Neural cell (in vitro differentiated cells): ENCODE results near the gene ECI1. TPM values are rescaled to one million over a fixed set of nuclear protein-coding genes. Genes with fewer than 3 reads are reported as not detected.

Experiments
- H2AFZ ChIP-seq: fragments of 200-600, 300-800 bp; sonication (generic), shearing (Covaris generic); 2 replicates; pipeline ENCODE4 v1.6.0; 2014; ENCODE audit warnings: low read depth, mild to moderate bottlenecking, antibody characterized with exemption, low read length, moderate library complexity
- H3F3A ChIP-seq: fragments of 200-600 bp; shearing (Covaris generic); 2 replicates; pipeline ENCODE4 v1.6.1; 2016; ENCODE audit warnings: mild to moderate bottlenecking, moderate library complexity, mixed read lengths, antibody characterized with exemption, low read length; ENCODE audit not compliant: insufficient read depth, poor library complexity, severe bottlenecking
- H3K27ac ChIP-seq: fragments of 200-600, 300-800 bp; sonication (generic), shearing (Covaris generic); 2 replicates; pipeline ENCODE4 v1.5.1; 2014; ENCODE audit warnings: mild to moderate bottlenecking, low read length, moderate library complexity
- H3K27me3 ChIP-seq: fragments of 300-800, 200-600 bp; sonication (generic), shearing (Covaris generic); 2 replicates; pipeline ENCODE4 v1.6.0; 2014; ENCODE audit warnings: mild to moderate bottlenecking, low read depth, low read length, moderate library complexity; ENCODE audit not compliant: insufficient read depth
- H3K36me3 ChIP-seq: fragments of 300-800, 200-600 bp; sonication (generic), shearing (Covaris generic); 2 replicates; pipeline ENCODE4 v1.5.1; 2014; ENCODE audit warnings: mild to moderate bottlenecking, antibody characterized with exemption, low read length, moderate library complexity; ENCODE audit not compliant: insufficient read depth
- H3K4me2 ChIP-seq: fragments of 300-800, 200-600 bp; sonication (generic), shearing (Covaris generic); 2 replicates; pipeline ENCODE4 v1.6.0; 2014; ENCODE audit warnings: mild to moderate bottlenecking, low read length
- H3K4me3 ChIP-seq: fragments of 300-800, 200-600 bp; sonication (generic), shearing (Covaris generic); 2 replicates; pipeline ENCODE4 v1.5.1; 2014; ENCODE audit warnings: mild to moderate bottlenecking, low read length, moderate library complexity
- H3K79me2 ChIP-seq: fragments of 200-600 bp; shearing (Covaris generic); replicated peaks from 2 replicates; pipeline ENCODE4 v1.6.0; 2014; ENCODE audit warnings: mild to moderate bottlenecking, low read length, moderate library complexity; ENCODE audit not compliant: insufficient read depth
- H3K9ac ChIP-seq: fragments of 300-800, 200-600 bp; sonication (generic), shearing (Covaris generic); 2 replicates; pipeline ENCODE4 v1.6.1; 2016; ENCODE audit warnings: mild to moderate bottlenecking, low read length, mixed read lengths
- H3K9me2 ChIP-seq: fragments of 200-600 bp; shearing (Covaris generic); 2 replicates; pipeline ENCODE4 v1.6.1; 2016; ENCODE audit warnings: mild to moderate bottlenecking, low read length, mixed read lengths; ENCODE audit not compliant: insufficient read depth
- H3K9me3 ChIP-seq: fragments of 200-600, 300-800 bp; sonication (generic), shearing (Covaris generic); 2 replicates; pipeline ENCODE4 v1.6.1; 2016; ENCODE audit warnings: mild to moderate bottlenecking, mixed run types, low read length, moderate library complexity, mixed read lengths
- H4K20me1 ChIP-seq: fragments of 200-600 bp; shearing (Covaris generic); 2 replicates; pipeline ENCODE4 v1.6.1; 2016; ENCODE audit warnings: mild to moderate bottlenecking, mixed run types; ENCODE audit not compliant: insufficient read depth
- EP300 ChIP-seq: fragments of 450-650 bp; conservative IDR thresholded peaks from 2 replicates; pipeline ENCODE4 v1.6.1; 2014; ENCODE audit warnings: antibody characterized with exemption, mild to moderate bottlenecking, moderate library complexity; ENCODE audit not compliant: poor library complexity, severe bottlenecking
- EZH2 ChIP-seq: fragments of 200-600, 300-800 bp; shearing (Covaris generic), sonication (generic); IDR thresholded peaks from 2 replicates; pipeline ENCODE4 v1.6.1; 2014; ENCODE audit warnings: antibody characterized with exemption, low read length, borderline replicate concordance, mild to moderate bottlenecking; ENCODE audit not compliant: insufficient read depth, poor library complexity, severe bottlenecking
- MXI1 ChIP-seq: fragments of 450-650 bp; conservative IDR thresholded peaks from 2 replicates; pipeline ENCODE4 v1.6.1; 2014; ENCODE audit warnings: antibody characterized with exemption, mild to moderate bottlenecking; ENCODE audit not compliant: poor library complexity, severe bottlenecking
- POLR2AphosphoS5 ChIP-seq: IDR thresholded peaks from 2 replicates; pipeline ENCODE4 v1.6.1; 2012
- RAD21 ChIP-seq: fragments of 450-650 bp; conservative IDR thresholded peaks from 2 replicates; pipeline ENCODE4 v1.6.1; 2014; ENCODE audit warnings: antibody characterized with exemption, mild to moderate bottlenecking, moderate library complexity
- REST ChIP-seq: IDR thresholded peaks from 2 replicates; pipeline ENCODE4 v1.6.1; 2012; ENCODE audit warnings: borderline replicate concordance
- SMC3 ChIP-seq: fragments of 450-650 bp; conservative IDR thresholded peaks from 2 replicates; pipeline ENCODE4 v1.6.1; 2014; ENCODE audit warnings: antibody characterized with exemption, mild to moderate bottlenecking, moderate library complexity; ENCODE audit not compliant: poor library complexity
- TAF1 ChIP-seq: IDR thresholded peaks from 2 replicates; pipeline ENCODE4 v1.6.1; 2012; ENCODE audit warnings: low read depth
- polyA plus RNA-seq: library from polyadenylated mRNA; depleted of rRNA; stranded (reverse); fragments of >200 nt; gene quantifications from 2 replicates; pipeline ENCODE4 v1.2.3, GENCODE V29; 2014
- TF ChIP-seq, protein P1 (sequence below): fragments of 450-650 bp; IDR thresholded peaks from 2 replicates; pipeline ENCODE4 v1.5.1; 2014; ENCODE audit warnings: antibody characterized with exemption, mild to moderate bottlenecking, moderate library complexity; ENCODE audit not compliant: poor library complexity, severe bottlenecking

Gene ECI1
- polyA plus RNA-seq, 1 donor from 2014 or later, result 35.3 TPM

DNA sequence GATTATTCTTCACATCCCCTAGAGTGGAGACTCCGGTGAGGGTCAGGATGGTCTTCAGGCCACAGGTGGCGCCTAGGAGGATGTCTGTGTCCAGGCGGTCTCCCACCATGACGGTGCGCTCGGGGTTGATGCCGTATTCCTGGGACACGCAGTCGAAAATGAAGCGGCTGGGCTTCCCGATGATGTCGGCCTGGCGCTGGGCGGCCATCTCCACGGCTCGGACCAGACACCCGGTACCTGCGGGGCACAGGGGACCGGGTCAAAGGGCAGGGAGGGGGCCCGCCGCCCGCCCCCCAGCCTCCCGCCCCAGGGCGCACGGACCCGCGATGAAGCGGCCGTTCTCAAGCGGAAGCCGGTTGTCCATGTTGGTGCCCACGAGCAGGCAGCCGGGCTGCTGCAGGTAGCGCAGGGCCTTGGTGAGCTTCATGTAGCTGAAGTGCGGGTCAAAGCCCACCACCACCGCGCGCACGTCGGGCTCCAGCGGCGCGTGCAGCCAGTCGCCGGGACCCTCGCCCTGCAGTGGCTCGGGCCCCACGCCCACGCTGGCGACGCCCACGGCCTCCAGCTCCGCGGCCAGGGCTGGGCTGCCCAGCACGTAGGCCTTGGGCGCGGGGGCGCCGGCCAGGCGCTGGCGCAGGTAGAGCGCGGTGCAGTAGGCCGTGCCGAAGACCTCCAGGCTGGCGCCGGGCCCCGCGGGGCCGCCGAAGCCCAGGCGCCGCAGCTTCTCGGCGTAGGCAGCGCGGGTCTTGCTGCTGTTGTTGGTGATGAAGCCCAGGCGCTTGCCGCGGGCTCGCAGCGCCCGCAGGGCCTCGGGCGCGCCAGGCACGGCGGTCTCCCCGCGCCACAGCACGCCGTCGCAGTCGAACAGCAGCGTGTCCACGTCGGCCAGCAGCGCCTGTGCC, 37.3 kb downstream of the ECI1 start:
- Histone ChIP-seq H2AFZ (no peak overlapping the region), H3K27ac (no peak overlapping the region), H3K36me3 (no peaks in the 10 kb centered on the region), H3K9me3 (no peaks in the 10 kb centered on the region), H3K9ac (peak overlapping the region; percentile 65), H3K4me3 (peak overlapping the region; percentile 86), H3K79me2 (peaks cover 6% of the 10 kb centered on the region), H3K9me2 (no peaks in the 10 kb centered on the region), H4K20me1 (no peaks in the 10 kb centered on the region), H3K4me2 (peak overlapping the region; percentile 91), H3F3A (no peaks in the 10 kb centered on the region), H3K27me3 (no peaks in the 10 kb centered on the region)
- TF ChIP-seq, protein P1, sequence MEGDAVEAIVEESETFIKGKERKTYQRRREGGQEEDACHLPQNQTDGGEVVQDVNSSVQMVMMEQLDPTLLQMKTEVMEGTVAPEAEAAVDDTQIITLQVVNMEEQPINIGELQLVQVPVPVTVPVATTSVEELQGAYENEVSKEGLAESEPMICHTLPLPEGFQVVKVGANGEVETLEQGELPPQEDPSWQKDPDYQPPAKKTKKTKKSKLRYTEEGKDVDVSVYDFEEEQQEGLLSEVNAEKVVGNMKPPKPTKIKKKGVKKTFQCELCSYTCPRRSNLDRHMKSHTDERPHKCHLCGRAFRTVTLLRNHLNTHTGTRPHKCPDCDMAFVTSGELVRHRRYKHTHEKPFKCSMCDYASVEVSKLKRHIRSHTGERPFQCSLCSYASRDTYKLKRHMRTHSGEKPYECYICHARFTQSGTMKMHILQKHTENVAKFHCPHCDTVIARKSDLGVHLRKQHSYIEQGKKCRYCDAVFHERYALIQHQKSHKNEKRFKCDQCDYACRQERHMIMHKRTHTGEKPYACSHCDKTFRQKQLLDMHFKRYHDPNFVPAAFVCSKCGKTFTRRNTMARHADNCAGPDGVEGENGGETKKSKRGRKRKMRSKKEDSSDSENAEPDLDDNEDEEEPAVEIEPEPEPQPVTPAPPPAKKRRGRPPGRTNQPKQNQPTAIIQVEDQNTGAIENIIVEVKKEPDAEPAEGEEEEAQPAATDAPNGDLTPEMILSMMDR, result no peak
- peak; percentile 9 for TF ChIP-seq RAD21

DNA sequence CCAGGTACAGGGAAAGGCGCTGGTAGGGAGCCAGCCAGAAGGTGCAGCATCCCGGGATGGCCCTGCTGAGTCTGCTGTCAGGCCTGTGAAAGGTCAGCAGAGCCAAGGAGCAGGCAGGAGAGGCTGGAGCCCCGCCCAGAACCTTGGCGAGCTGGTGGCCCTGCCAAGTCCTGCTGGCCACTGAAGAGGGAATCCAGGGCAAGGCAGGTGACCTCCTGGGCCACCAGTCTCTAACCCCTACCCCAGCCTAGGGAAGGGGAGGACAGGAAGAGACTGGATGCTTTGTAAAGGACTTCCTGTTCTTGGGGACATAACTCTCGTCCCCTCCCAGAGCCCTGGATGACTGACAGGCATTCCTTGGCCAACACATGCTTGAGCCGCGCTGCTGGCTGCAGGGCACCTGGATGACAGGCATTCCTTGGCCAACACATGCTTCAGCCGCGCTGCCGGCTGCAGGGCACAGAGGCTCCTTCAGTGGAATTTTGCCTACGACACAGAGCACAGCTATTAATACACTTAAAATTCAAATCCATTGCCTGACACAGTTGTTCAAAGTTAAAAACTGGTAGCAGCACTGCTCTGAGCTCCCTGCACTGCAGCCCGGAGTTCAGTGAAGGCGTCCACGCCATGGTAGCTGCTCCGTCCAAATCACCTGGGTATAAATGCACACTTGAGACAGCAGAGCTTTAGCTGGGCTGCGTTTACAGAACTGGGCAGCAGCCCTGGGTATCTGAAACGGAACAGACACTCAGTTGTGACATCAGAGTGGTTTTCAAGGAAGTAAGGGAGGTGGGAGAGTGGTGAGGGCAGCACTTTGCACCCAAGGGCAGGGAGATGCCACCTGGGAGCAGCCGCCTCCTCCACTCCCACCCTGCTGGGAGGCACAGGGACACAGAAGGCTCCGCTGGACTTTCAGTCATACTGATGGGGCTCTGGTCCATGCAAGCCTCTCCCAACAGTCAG, 38.7 kb downstream of the ECI1 start:
- Histone ChIP-seq H3F3A (no peaks in the 10 kb centered on the region), H3K9ac (peak overlapping the region; percentile 65), H3K4me2 (peak overlapping the region; percentile 91), H2AFZ (no peak overlapping the region), H4K20me1 (no peaks in the 10 kb centered on the region), H3K79me2 (peaks cover 6% of the 10 kb centered on the region), H3K27ac (no peak overlapping the region), H3K36me3 (peaks cover 6% of the 10 kb centered on the region), H3K4me3 (peak overlapping the region; percentile 86), H3K9me3 (no peaks in the 10 kb centered on the region), H3K27me3 (no peaks in the 10 kb centered on the region), H3K9me2 (no peaks in the 10 kb centered on the region)
- TF ChIP-seq EP300 (no peak), POLR2AphosphoS5 (no peak), EZH2 (no peak), RAD21 (no peak), REST (no peak), SMC3 (no peak), MXI1 (no peak), TAF1 (no peak)
- TF ChIP-seq, protein P1, result no peak
